Measurements from ENCODE around the gene UBE4A.

Gene UBE4A

DNA sequence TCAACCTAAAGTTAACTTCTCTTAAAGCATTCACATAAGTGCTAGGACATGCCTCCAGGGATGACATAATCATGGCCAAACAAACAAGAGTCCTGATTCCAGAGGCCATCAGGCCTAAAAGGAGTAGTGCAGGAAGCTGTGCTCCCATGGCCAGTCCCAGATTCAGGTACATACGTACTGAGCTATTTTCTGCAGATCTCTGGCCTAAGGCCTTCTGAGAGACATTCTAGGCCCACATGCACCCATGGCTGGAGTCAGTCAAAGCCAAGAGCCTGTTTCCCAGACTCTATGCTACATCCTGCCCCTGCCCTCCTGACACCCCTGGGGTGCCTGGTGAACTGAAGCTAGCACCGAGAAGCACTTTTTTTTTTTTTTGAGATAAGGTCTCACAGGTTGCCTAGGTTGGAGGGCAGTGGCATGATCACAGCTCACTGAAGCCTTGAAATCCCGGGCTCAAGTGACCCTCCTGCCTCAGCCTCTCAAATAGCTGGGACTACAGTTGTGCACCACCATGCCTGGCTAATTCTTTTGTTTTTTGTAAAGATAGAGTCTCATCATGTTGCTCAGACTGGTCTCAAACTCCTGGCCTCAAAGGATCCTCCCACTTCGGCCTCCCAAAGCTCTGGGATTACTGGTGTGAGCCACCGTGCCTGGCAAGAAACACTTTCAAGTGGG is 17.4 kb upstream of the UBE4A start:
- Histone ChIP-seq H3K27me3 (ENCODE audit: insufficient read depth, low read length) (peaks cover 56% of the 10 kb centered on the region), H3K79me2 (ENCODE audit: control insufficient read depth, insufficient read depth, low read length, unreplicated experiment) (no peaks in the 10 kb centered on the region), H3K36me3 (ENCODE audit: insufficient read depth, low read length) (no peaks in the 10 kb centered on the region), H3K4me1 (ENCODE audit: control insufficient read depth, insufficient read depth, low read length, unreplicated experiment) (no peaks in the 10 kb centered on the region), H3K4me3 (ENCODE audit: low read depth, low read length) (no peak overlapping the region), H2AFZ (ENCODE audit: low read length, unreplicated experiment) (no peak overlapping the region), H3K27ac (ENCODE audit: low read depth, low read length) (no peak overlapping the region)

DNA sequence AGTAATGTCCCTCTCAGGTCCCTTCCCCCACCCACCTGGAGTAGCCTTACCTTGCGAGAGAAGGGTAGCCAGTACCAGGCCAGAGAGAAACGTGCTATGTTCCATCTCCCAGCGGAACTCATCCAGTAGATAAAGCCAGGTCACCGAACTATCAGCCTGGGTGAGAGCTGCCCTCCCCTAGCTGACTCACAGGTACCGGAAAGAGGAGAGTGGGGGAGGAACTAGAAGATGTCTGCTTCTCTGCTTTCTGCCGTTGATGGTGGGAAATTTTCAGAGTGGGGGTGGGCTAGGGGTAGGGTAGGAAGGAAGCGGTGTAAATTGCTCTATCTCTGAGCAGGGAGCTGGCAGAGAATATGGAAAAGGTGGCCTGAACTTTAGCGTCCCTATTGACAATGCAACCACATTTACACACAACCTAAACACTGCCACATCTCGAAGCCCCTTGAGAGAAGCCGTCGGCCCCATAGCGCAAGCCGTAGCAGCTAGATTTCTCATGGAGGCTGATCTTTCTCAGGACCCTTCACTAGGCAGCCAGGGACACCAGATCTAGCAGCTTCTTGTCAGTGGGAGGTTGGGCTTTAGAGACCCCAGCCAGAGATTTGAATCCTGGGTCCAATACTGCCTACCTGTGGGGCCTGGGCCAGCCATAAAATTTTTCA is 16.8 kb upstream of the UBE4A start, which contains the start of gene CD3D:
Gene CD3D, minus strand, starts transcription at position 203 of the 659 bp plus-strand sequence. Its CDS starts 98 bp downstream, at position 105.
- no peak within 1 kb of the TSS for H3K4me3 ChIP-seq (ENCODE audit: low read depth, low read length)

GRCh38 chr11:118343248-118343647 is 16.2 kb upstream of the UBE4A start:
- Histone ChIP-seq H3K36me3 (ENCODE audit: insufficient read depth, low read length) (no peaks in the 10 kb centered on the region), H2AFZ (ENCODE audit: low read length, unreplicated experiment) (no peak overlapping the region), H3K4me1 (ENCODE audit: control insufficient read depth, insufficient read depth, low read length, unreplicated experiment) (no peaks in the 10 kb centered on the region), H3K4me3 (ENCODE audit: low read depth, low read length) (no peak overlapping the region), H3K27me3 (ENCODE audit: insufficient read depth, low read length) (peaks cover 68% of the 10 kb centered on the region), H3K79me2 (ENCODE audit: control insufficient read depth, insufficient read depth, low read length, unreplicated experiment) (no peaks in the 10 kb centered on the region), H3K27ac (ENCODE audit: low read depth, low read length) (no peak overlapping the region)

More for the DNA sequence above, 16.8 kb upstream of the UBE4A start, which contains the start of gene CD3D:
- no peak within 1 kb of the TSS for H3K27ac ChIP-seq (ENCODE audit: low read depth, low read length)
- peaks cover 63% of the 10 kb centered on the region for H3K27me3 ChIP-seq (ENCODE audit: insufficient read depth, low read length)
- no peaks in the 10 kb centered on the region for H3K79me2 ChIP-seq (ENCODE audit: control insufficient read depth, insufficient read depth, low read length, unreplicated experiment)
- H2AFZ ChIP-seq (ENCODE audit: low read length, unreplicated experiment) = no peak within 1 kb of the TSS
- no peaks in the 10 kb centered on the region for H3K36me3 ChIP-seq (ENCODE audit: insufficient read depth, low read length)
- H3K4me1 ChIP-seq (ENCODE audit: control insufficient read depth, insufficient read depth, low read length, unreplicated experiment) = no peaks in the 10 kb centered on the region

DNA sequence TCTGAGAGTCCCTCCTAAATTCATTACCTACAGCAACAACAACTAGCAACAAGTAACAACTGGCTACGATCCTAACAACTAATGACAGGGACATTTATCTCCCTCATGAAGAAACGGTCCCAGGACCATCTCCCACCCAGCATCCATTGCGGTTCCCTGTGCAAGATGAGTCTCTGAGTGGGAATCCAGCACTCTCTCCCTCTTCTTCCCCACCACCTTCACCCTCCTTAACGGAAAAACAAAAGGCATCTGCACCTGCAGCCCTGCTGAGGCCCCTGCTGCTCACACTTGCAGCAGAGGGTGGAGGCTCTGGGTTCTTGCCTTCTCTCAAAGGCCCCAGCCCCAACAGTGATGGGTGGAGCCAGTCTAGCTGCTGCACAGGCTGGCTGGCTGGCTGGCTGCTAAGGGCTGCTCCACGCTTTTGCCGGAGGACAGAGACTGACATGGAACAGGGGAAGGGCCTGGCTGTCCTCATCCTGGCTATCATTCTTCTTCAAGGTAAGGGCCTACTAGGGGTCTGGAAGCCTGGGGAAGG is 15.4 kb upstream of the UBE4A start, which contains the start of gene CD3G:
Gene CD3G, plus strand, starts transcription at position 364 of the 535 bp plus-strand sequence. Its CDS starts 80 bp downstream, at position 444.
- H3K27me3 ChIP-seq (ENCODE audit: insufficient read depth, low read length) = peaks cover 70% of the 10 kb centered on the region

DNA sequence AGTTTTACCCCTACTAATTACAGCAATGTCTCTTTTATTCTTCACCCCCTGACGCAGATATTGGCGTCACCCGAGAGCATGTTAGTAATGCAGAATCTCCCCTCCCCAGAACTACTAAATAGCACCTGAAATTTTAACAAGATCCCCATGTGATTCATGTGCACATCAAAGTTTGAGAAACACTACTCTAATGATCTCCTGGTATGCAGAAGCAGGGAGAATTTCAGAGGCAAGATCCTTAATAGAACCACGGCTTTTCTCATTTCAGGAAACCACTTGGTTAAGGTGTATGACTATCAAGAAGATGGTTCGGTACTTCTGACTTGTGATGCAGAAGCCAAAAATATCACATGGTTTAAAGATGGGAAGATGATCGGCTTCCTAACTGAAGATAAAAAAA is 9.9 kb upstream of the UBE4A start:
- no peak overlapping the region for H3K27ac ChIP-seq (ENCODE audit: low read depth, low read length)
- H3K4me3 ChIP-seq (ENCODE audit: low read depth, low read length) = no peak overlapping the region
- H3K36me3 ChIP-seq (ENCODE audit: insufficient read depth, low read length) = no peaks in the 10 kb centered on the region
- no peaks in the 10 kb centered on the region for H3K4me1 ChIP-seq (ENCODE audit: control insufficient read depth, insufficient read depth, low read length, unreplicated experiment)
- no peak overlapping the region for H2AFZ ChIP-seq (ENCODE audit: low read length, unreplicated experiment)
- peaks cover 67% of the 10 kb centered on the region for H3K27me3 ChIP-seq (ENCODE audit: insufficient read depth, low read length)
- no peaks in the 10 kb centered on the region for H3K79me2 ChIP-seq (ENCODE audit: control insufficient read depth, insufficient read depth, low read length, unreplicated experiment)

More for the DNA sequence above, 15.4 kb upstream of the UBE4A start, which contains the start of gene CD3G:
- Histone ChIP-seq H2AFZ (ENCODE audit: low read length, unreplicated experiment) (no peak within 1 kb of the TSS), H3K4me3 (ENCODE audit: low read depth, low read length) (no peak within 1 kb of the TSS), H3K4me1 (ENCODE audit: control insufficient read depth, insufficient read depth, low read length, unreplicated experiment) (no peaks in the 10 kb centered on the region), H3K27ac (ENCODE audit: low read depth, low read length) (no peak within 1 kb of the TSS), H3K79me2 (ENCODE audit: control insufficient read depth, insufficient read depth, low read length, unreplicated experiment) (no peaks in the 10 kb centered on the region), H3K36me3 (ENCODE audit: insufficient read depth, low read length) (no peaks in the 10 kb centered on the region)

DNA sequence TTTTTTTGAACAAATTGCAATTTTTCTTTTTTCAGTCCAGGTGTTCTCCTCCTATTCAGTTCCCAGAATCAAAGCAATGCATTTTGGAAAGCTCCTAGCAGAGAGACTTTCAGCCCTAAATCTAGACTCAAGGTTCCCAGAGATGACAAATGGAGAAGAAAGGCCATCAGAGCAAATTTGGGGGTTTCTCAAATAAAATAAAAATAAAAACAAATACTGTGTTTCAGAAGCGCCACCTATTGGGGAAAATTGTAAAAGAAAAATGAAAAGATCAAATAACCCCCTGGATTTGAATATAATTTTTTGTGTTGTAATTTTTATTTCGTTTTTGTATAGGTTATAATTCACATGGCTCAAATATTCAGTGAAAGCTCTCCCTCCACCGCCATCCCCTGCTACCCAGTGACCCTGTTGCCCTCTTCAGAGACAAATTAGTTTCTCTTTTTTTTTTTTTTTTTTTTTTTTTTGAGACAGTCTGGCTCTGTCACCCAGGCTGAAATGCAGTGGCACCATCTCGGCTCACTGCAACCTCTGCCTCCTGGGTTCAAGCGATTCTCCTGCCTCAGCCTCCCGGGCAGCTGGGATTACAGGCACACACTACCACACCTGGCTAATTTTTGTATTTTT is 6.2 kb upstream of the UBE4A start:
- Histone ChIP-seq H3K27me3 (ENCODE audit: insufficient read depth, low read length) (peaks cover 37% of the 10 kb centered on the region), H3K4me3 (ENCODE audit: low read depth, low read length) (no peak overlapping the region), H3K36me3 (ENCODE audit: insufficient read depth, low read length) (no peaks in the 10 kb centered on the region)

DNA sequence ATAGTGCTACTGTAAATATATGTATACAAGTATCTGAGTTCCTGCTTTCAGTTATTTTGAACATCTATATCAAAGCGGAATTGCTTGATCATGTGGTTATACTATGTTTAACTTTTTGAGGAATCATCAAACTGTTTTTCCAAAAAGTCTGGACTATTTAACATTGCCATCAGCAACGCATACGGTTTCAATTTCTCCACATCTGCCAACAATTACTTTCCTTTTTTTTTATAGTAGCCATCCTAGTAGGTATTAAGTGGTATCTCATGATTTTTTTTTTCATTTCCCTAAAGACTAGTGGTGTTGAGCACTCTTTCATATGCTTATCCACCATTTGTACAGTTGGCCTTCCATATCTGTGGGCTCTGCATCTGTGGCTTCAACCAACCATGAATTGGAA is 1.3 kb upstream of the UBE4A start:
- no peaks in the 10 kb centered on the region for H3K4me1 ChIP-seq (ENCODE audit: control insufficient read depth, insufficient read depth, low read length, unreplicated experiment)
- peak overlapping the region; percentile 67 for H2AFZ ChIP-seq (ENCODE audit: low read length, unreplicated experiment)
- peaks cover 35% of the 10 kb centered on the region for H3K79me2 ChIP-seq (ENCODE audit: control insufficient read depth, insufficient read depth, low read length, unreplicated experiment)
- H3K27ac ChIP-seq (ENCODE audit: low read depth, low read length) = no peak overlapping the region
- no peaks in the 10 kb centered on the region for H3K27me3 ChIP-seq (ENCODE audit: insufficient read depth, low read length)
- H3K4me3 ChIP-seq (ENCODE audit: low read depth, low read length) = no peak overlapping the region
- H3K36me3 ChIP-seq (ENCODE audit: insufficient read depth, low read length) = no peaks in the 10 kb centered on the region

More for the DNA sequence above, 6.2 kb upstream of the UBE4A start:
- H3K4me1 ChIP-seq (ENCODE audit: control insufficient read depth, insufficient read depth, low read length, unreplicated experiment) = no peaks in the 10 kb centered on the region
- H3K27ac ChIP-seq (ENCODE audit: low read depth, low read length) = no peak overlapping the region
- H3K79me2 ChIP-seq (ENCODE audit: control insufficient read depth, insufficient read depth, low read length, unreplicated experiment) = no peaks in the 10 kb centered on the region
- H2AFZ ChIP-seq (ENCODE audit: low read length, unreplicated experiment) = peak overlapping the region; percentile 22

DNA sequence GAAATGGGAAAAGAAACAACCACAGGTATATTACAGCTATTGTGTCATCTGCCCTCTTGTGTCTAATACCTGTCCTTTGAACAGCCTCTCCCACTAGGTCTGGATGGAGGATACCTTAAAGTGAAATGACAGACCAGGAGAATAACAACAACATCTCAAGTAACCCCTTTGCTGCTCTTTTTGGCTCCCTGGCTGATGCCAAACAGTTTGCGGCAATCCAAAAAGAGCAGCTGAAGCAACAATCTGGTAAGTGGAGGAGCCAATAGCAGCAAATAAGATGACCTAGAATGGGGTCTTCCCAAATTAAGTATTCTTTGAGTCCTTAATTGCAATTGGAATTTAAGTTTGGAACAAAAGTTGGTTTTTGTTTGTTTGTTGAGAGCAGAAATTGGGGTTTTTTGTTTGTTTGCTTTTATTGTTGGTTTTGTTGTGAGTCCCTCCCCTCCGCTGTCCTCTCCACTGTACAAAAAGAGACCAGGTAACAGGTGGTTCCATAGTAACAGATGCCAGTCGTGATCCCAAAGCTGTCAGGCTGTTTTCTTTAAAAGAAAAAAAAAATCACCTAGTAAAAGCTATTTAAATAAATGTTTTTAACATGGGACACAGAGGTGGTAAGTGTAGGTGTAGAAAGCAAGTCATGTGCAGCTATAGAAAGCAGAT is 5.7 kb downstream of the UBE4A start:
- Histone ChIP-seq H2AFZ (ENCODE audit: low read length, unreplicated experiment) (no peak overlapping the region), H3K27ac (ENCODE audit: low read depth, low read length) (no peak overlapping the region), H3K4me3 (ENCODE audit: low read depth, low read length) (no peak overlapping the region), H3K79me2 (ENCODE audit: control insufficient read depth, insufficient read depth, low read length, unreplicated experiment) (peaks cover 31% of the 10 kb centered on the region), H3K27me3 (ENCODE audit: insufficient read depth, low read length) (no peaks in the 10 kb centered on the region), H3K36me3 (ENCODE audit: insufficient read depth, low read length) (peaks cover 17% of the 10 kb centered on the region), H3K4me1 (ENCODE audit: control insufficient read depth, insufficient read depth, low read length, unreplicated experiment) (no peaks in the 10 kb centered on the region)

DNA sequence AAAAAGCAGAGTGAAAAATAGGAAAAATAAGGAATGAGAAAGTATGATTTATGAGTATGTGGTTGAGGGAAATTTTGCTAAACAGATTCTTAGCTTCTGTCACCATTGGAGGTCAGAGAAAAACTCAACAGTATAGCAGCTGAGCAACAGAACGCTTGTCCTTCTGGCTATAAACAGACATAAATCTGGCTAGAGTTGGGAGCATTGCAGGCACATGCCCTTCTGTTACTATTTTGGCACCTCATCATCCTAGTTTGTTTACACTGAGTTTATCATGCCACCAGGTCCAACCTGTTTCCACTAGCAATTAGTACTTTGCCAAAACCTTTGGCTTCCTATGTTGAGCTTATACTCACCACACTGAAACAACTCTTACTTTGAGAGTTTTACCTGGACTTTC is 6.9 kb downstream of the UBE4A start:
- H2AFZ ChIP-seq (ENCODE audit: low read length, unreplicated experiment) = no peak overlapping the region
- H3K4me3 ChIP-seq (ENCODE audit: low read depth, low read length) = no peak overlapping the region
- H3K27me3 ChIP-seq (ENCODE audit: insufficient read depth, low read length) = no peaks in the 10 kb centered on the region
- H3K79me2 ChIP-seq (ENCODE audit: control insufficient read depth, insufficient read depth, low read length, unreplicated experiment) = peaks cover 19% of the 10 kb centered on the region
- peaks cover 22% of the 10 kb centered on the region for H3K36me3 ChIP-seq (ENCODE audit: insufficient read depth, low read length)
- no peaks in the 10 kb centered on the region for H3K4me1 ChIP-seq (ENCODE audit: control insufficient read depth, insufficient read depth, low read length, unreplicated experiment)
- no peak overlapping the region for H3K27ac ChIP-seq (ENCODE audit: low read depth, low read length)

DNA sequence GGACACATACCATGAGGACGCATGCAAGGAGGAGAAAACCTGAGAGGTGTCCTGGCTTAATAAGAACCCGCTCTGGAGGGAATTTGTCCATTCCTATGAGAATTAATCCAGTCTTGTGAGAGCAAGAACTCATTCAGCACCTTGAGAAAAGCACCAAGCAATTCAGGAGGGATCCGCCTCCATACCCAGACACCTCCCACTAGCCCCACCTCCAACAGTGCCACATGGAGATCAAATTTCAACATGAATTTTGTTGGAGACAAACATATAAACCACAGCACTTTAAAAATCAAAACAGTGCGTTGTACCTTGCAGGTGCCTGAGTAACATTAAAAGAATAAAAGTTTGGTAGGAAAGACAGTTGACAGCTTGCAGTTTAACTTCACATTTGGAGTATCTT is 11.4 kb downstream of the UBE4A start:
- Histone ChIP-seq H3K4me3 (ENCODE audit: low read depth, low read length) (no peak overlapping the region), H3K27ac (ENCODE audit: low read depth, low read length) (no peak overlapping the region), H3K27me3 (ENCODE audit: insufficient read depth, low read length) (no peaks in the 10 kb centered on the region), H2AFZ (ENCODE audit: low read length, unreplicated experiment) (no peak overlapping the region), H3K36me3 (ENCODE audit: insufficient read depth, low read length) (peaks cover 46% of the 10 kb centered on the region), H3K79me2 (ENCODE audit: control insufficient read depth, insufficient read depth, low read length, unreplicated experiment) (no peaks in the 10 kb centered on the region), H3K4me1 (ENCODE audit: control insufficient read depth, insufficient read depth, low read length, unreplicated experiment) (no peaks in the 10 kb centered on the region)

Measured in ACC112 (cell line).